GM23338 (cell line): ENCODE results near the gene MYNN. TPM values are rescaled to one million over a fixed set of nuclear protein-coding genes. Genes with fewer than 3 reads are reported as not detected.

ENCODE experiments used
- ATAC-seq: fragments of 200-7000 bp; cut with Tn5 transposase; 3 replicates; pipeline ENCODE4 v1.9.1; 2020
- DNase-seq: peaks from one replicate; pipeline ENCODE4 v3.0.0-alpha.2; 2015; ENCODE audit warnings: low spot score
- H2AFZ ChIP-seq: fragments of 200-600 bp; sonication (generic); 2 replicates; pipeline ENCODE4 v1.8.0; 2016; ENCODE audit warnings: antibody characterized with exemption, mild to moderate bottlenecking, moderate library complexity
- H3F3A ChIP-seq: fragments of 200-600 bp; sonication (generic); replicated peaks from 2 replicates; pipeline ENCODE4 v1.8.0; 2017; ENCODE audit warnings: antibody characterized with exemption, mixed run types, low read depth
- H3K27ac ChIP-seq: fragments of 200-600 bp; sonication (generic); 2 replicates; pipeline ENCODE4 v1.6.1; 2016; ENCODE audit warnings: low read depth
- H3K27me3 ChIP-seq: fragments of 200-600 bp; sonication (generic); 2 replicates; pipeline ENCODE4 v1.8.0; 2016; ENCODE audit warnings: mild to moderate bottlenecking, mixed run types, moderate library complexity; ENCODE audit not compliant: insufficient read depth
- H3K36me3 ChIP-seq: fragments of 200-600 bp; sonication (generic); 2 replicates; pipeline ENCODE4 v1.8.0; 2016; ENCODE audit warnings: mild to moderate bottlenecking; ENCODE audit not compliant: insufficient read depth
- H3K4me1 ChIP-seq: fragments of 200-600 bp; sonication (generic); 2 replicates; pipeline ENCODE4 v1.8.0; 2016; ENCODE audit warnings: mild to moderate bottlenecking, moderate library complexity; ENCODE audit not compliant: insufficient read depth
- H3K4me2 ChIP-seq: fragments of 200-600 bp; sonication (generic); 2 replicates; pipeline ENCODE4 v1.7.1; 2017; ENCODE audit warnings: mixed run types
- H3K4me3 ChIP-seq: fragments of 200-600 bp; sonication (generic); 2 replicates; pipeline ENCODE4 v1.6.1; 2016; ENCODE audit warnings: mixed run types
- H3K79me2 ChIP-seq: fragments of 200-600 bp; sonication (generic); replicated peaks from 2 replicates; pipeline ENCODE4 v1.8.0; 2017; ENCODE audit warnings: mild to moderate bottlenecking; ENCODE audit not compliant: insufficient read depth
- H3K9me2 ChIP-seq: fragments of 200-600 bp; sonication (generic); 2 replicates; pipeline ENCODE4 v1.8.0; 2017; ENCODE audit not compliant: insufficient read depth
- H4K20me1 ChIP-seq: fragments of 200-600 bp; sonication (generic); replicated peaks from 2 replicates; pipeline ENCODE4 v1.8.0; 2017; ENCODE audit warnings: mild to moderate bottlenecking; ENCODE audit not compliant: insufficient read depth
- H3K27ac Mint-ChIP-seq: 2 replicates; pipeline ENCODE4 v1.8.0; 2020; ENCODE audit warnings: inconsistent platforms, mild to moderate bottlenecking, moderate library complexity, mixed read lengths
- H3K27me3 Mint-ChIP-seq: 3 replicates; pipeline ENCODE4 v1.8.0; 2022; ENCODE audit warnings: low read depth, mild to moderate bottlenecking, moderate library complexity, mixed read lengths, inconsistent platforms; ENCODE audit not compliant: insufficient read depth, poor library complexity
- H3K36me3 Mint-ChIP-seq: 3 replicates; pipeline ENCODE4 v1.8.0; 2021; ENCODE audit warnings: low read depth, mild to moderate bottlenecking, inconsistent platforms, moderate library complexity, mixed read lengths
- H3K4me1 Mint-ChIP-seq: 3 replicates; pipeline ENCODE4 v1.8.0; 2020; ENCODE audit warnings: mild to moderate bottlenecking, inconsistent platforms, mixed read lengths
- H3K4me3 Mint-ChIP-seq: 3 replicates; pipeline ENCODE4 v1.8.0; 2021; ENCODE audit warnings: moderate library complexity, mild to moderate bottlenecking, inconsistent platforms, mixed read lengths
- H3K9me3 Mint-ChIP-seq: 3 replicates; pipeline ENCODE4 v1.8.0; 2020; ENCODE audit warnings: moderate library complexity, mild to moderate bottlenecking, inconsistent platforms, mixed read lengths
- CREB1 ChIP-seq: fragments of 250-450 bp; sonication (Bioruptor Pico); IDR thresholded peaks from 2 replicates; pipeline ENCODE4 v1.5.0; 2020; ENCODE audit warnings: low read depth, mild to moderate bottlenecking, moderate library complexity
- EZH2 ChIP-seq: fragments of 200-600 bp; sonication (generic); IDR thresholded peaks from one replicate; pipeline ENCODE4 v1.8.0; 2017; ENCODE audit warnings: antibody characterized with exemption, mild to moderate bottlenecking, low read depth; ENCODE audit not compliant: unreplicated experiment
- EZH2phosphoT487 ChIP-seq: fragments of 200-600 bp; sonication (generic); IDR thresholded peaks from one replicate; pipeline ENCODE4 v1.8.1; 2018; ENCODE audit warnings: antibody characterized with exemption; ENCODE audit not compliant: unreplicated experiment
- JUNB ChIP-seq: IDR thresholded peaks from one replicate; pipeline ENCODE4 v1.6.1; 2016; ENCODE audit warnings: antibody characterized with exemption; ENCODE audit not compliant: unreplicated experiment
- POLR2AphosphoS5 ChIP-seq: IDR thresholded peaks from 2 replicates; pipeline ENCODE4 v1.6.1; 2016; ENCODE audit warnings: antibody characterized with exemption, low read depth
- STAT1 ChIP-seq: IDR thresholded peaks from one replicate; pipeline ENCODE4 v1.6.1; 2016; ENCODE audit warnings: antibody characterized with exemption; ENCODE audit not compliant: unreplicated experiment
- ZNF114 ChIP-seq: fragments of 250-450 bp; sonication (Bioruptor Pico); IDR thresholded peaks from 2 replicates; pipeline ENCODE4 v1.5.0; 2020; ENCODE audit warnings: mild to moderate bottlenecking, moderate library complexity
- ZNF331 ChIP-seq: fragments of 250-450 bp; sonication (Bioruptor Pico); IDR thresholded peaks from 2 replicates; pipeline ENCODE4 v1.5.0; 2020; ENCODE audit warnings: low read depth, mild to moderate bottlenecking, moderate library complexity
- polyA plus RNA-seq: library from polyadenylated mRNA; unstranded; fragments of >200 nt; fragmentation: Nextera tagmentation; extraction: Ambion mirVana; gene quantifications from 2 replicates; pipeline ENCODE4 v1.2.1, GENCODE V29; 2016
- total RNA-seq: library from RNA; depleted of rRNA; stranded (reverse); fragments of >200 nt; shearing (Covaris generic); gene quantifications from 2 replicates; pipeline ENCODE4 v1.2.3, GENCODE V29; 2014
- TF ChIP-seq, protein P1 (sequence below): IDR thresholded peaks from 2 replicates; pipeline ENCODE4 v1.6.1; 2016; ENCODE audit warnings: antibody characterized with exemption
- TF ChIP-seq, protein P2 (sequence below): IDR thresholded peaks from one replicate; pipeline ENCODE4 v1.6.1; 2018; ENCODE audit warnings: antibody characterized with exemption; ENCODE audit not compliant: unreplicated experiment

The MYNN gene
- total and polyA plus RNA-seq, 2 experiments from 2014 or later = 14.2 to 19.4 TPM

- TF ChIP-seq ZNF114 = no peak
- TF ChIP-seq, protein P1, sequence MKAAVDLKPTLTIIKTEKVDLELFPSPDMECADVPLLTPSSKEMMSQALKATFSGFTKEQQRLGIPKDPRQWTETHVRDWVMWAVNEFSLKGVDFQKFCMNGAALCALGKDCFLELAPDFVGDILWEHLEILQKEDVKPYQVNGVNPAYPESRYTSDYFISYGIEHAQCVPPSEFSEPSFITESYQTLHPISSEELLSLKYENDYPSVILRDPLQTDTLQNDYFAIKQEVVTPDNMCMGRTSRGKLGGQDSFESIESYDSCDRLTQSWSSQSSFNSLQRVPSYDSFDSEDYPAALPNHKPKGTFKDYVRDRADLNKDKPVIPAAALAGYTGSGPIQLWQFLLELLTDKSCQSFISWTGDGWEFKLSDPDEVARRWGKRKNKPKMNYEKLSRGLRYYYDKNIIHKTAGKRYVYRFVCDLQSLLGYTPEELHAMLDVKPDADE = no peak
Measured at GRCh38 chr3:169777822-169778221, 4.6 kb downstream of the MYNN start (continued).

DNA sequence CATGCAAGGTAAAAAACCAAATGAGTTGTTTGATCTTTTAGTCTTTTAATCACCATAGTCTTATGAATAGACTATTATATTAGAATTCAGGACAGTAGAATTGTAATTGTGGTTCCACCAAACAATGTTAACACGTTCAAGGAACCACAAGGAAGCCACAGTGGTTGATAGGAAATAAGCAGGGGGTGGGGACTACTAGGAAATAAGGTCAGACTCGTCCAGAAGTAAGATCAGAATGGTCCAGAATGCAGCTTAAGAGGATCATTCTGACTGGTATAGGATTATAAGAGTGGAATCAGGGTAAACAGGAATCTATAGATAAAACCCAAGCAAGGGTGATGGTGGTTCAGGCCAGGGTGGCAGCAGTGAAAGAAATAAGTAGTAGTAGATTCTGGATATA is 7.5 kb downstream of the MYNN start:
- Histone ChIP-seq H3K4me2 (no peak overlapping the region), H3K27me3 (no peaks in the 10 kb centered on the region), H3K79me2 (peaks cover 34% of the 10 kb centered on the region), H2AFZ (no peak overlapping the region), H3K27ac (no peak overlapping the region), H3K36me3 (peaks cover 52% of the 10 kb centered on the region), H3K4me3 (no peak overlapping the region), H4K20me1 (no peaks in the 10 kb centered on the region; the same call in 1 of the 2 replicates), H3F3A (no peaks in the 10 kb centered on the region), H3K4me1 (peaks cover 8% of the 10 kb centered on the region), H3K9me2 (no peaks in the 10 kb centered on the region)
- Mint-ChIP-seq H3K36me3 (peaks cover 70% of the 10 kb centered on the region), H3K4me3 (no peak overlapping the region), H3K27me3 (no peaks in the 10 kb centered on the region), H3K4me1 (peaks cover 13% of the 10 kb centered on the region), H3K27ac (no peak overlapping the region), H3K9me3 (no peaks in the 10 kb centered on the region)
- ATAC-seq (no peak), DNase-seq (no peak)
- TF ChIP-seq JUNB = no peak
- no peak for TF ChIP-seq POLR2AphosphoS5
- TF ChIP-seq EZH2 = no peak
- no peak for TF ChIP-seq EZH2phosphoT487
- TF ChIP-seq, protein P2, sequence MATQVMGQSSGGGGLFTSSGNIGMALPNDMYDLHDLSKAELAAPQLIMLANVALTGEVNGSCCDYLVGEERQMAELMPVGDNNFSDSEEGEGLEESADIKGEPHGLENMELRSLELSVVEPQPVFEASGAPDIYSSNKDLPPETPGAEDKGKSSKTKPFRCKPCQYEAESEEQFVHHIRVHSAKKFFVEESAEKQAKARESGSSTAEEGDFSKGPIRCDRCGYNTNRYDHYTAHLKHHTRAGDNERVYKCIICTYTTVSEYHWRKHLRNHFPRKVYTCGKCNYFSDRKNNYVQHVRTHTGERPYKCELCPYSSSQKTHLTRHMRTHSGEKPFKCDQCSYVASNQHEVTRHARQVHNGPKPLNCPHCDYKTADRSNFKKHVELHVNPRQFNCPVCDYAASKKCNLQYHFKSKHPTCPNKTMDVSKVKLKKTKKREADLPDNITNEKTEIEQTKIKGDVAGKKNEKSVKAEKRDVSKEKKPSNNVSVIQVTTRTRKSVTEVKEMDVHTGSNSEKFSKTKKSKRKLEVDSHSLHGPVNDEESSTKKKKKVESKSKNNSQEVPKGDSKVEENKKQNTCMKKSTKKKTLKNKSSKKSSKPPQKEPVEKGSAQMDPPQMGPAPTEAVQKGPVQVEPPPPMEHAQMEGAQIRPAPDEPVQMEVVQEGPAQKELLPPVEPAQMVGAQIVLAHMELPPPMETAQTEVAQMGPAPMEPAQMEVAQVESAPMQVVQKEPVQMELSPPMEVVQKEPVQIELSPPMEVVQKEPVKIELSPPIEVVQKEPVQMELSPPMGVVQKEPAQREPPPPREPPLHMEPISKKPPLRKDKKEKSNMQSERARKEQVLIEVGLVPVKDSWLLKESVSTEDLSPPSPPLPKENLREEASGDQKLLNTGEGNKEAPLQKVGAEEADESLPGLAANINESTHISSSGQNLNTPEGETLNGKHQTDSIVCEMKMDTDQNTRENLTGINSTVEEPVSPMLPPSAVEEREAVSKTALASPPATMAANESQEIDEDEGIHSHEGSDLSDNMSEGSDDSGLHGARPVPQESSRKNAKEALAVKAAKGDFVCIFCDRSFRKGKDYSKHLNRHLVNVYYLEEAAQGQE = no peak
- no peak for TF ChIP-seq ZNF331 (CRISPR knock-in tag)

GRCh38 chr3:169781209-169781855 is 8.1 kb downstream of the MYNN start:
- H3K36me3 Mint-ChIP-seq = peaks cover 71% of the 10 kb centered on the region
- DNase-seq (no peak), ATAC-seq (no peak)
- H3K36me3 ChIP-seq = peaks cover 52% of the 10 kb centered on the region
- H3K4me2 ChIP-seq = no peak overlapping the region
- H3K4me1 ChIP-seq = peaks cover 2% of the 10 kb centered on the region; the same call in 1 of the 2 replicates
- H3K27me3 Mint-ChIP-seq = no peaks in the 10 kb centered on the region
- H4K20me1 ChIP-seq = no peaks in the 10 kb centered on the region; the same call in 1 of the 2 replicates
- H3K27me3 ChIP-seq = no peaks in the 10 kb centered on the region
- H3K27ac Mint-ChIP-seq = no peak overlapping the region
- H3K9me3 Mint-ChIP-seq = no peaks in the 10 kb centered on the region
- H3F3A ChIP-seq = no peaks in the 10 kb centered on the region
- H3K27ac ChIP-seq = no peak overlapping the region
- H3K9me2 ChIP-seq = no peaks in the 10 kb centered on the region
- H3K4me1 Mint-ChIP-seq = peaks cover 7% of the 10 kb centered on the region
- TF ChIP-seq ZNF331 (CRISPR knock-in tag) (no peak), EZH2phosphoT487 (no peak), POLR2AphosphoS5 (no peak), EZH2 (no peak), JUNB (no peak), STAT1 (no peak), CREB1 (no peak)
- TF ChIP-seq, protein P2 = no peak
- TF ChIP-seq, protein P1 = no peak
- peaks cover 30% of the 10 kb centered on the region for H3K79me2 ChIP-seq
- no peak overlapping the region for H3K4me3 Mint-ChIP-seq
- H2AFZ ChIP-seq = no peak overlapping the region
- no peak overlapping the region for H3K4me3 ChIP-seq
